ENCODE results near the gene MYLIP.

DNA sequence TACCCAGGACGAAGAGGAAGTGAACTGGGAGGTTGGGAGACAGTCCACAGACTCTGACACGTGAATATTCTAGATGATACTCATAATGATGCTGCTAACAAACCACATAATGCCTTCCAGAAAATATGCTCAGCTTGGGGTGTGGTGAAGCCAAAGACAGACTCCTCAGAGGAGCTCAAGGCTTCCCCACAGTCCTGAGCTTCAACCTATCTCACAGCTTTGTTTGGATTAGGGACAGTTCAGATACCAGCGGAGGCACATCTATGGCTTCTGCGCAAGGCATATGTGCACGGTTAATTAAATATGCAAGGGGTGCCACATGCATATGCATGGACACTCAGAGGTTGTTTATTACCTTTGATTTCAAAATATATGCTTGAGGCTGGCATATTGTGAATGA is 30.7 kb upstream of the MYLIP start:
- TF ChIP-seq NR1H2 (CRISPR knock-in tag; IDR thresholded peaks at IDR 0.05): no peak
- TF ChIP-seq NR3C1 (CRISPR knock-in tag; conservative IDR thresholded peaks at IDR 0.05; ENCODE audit: low read depth): no peak
- no peak for TF ChIP-seq SMAD3 (CRISPR knock-in tag; IDR thresholded peaks at IDR 0.05; ENCODE audit: borderline replicate concordance)
- TF ChIP-seq, protein P1, sequence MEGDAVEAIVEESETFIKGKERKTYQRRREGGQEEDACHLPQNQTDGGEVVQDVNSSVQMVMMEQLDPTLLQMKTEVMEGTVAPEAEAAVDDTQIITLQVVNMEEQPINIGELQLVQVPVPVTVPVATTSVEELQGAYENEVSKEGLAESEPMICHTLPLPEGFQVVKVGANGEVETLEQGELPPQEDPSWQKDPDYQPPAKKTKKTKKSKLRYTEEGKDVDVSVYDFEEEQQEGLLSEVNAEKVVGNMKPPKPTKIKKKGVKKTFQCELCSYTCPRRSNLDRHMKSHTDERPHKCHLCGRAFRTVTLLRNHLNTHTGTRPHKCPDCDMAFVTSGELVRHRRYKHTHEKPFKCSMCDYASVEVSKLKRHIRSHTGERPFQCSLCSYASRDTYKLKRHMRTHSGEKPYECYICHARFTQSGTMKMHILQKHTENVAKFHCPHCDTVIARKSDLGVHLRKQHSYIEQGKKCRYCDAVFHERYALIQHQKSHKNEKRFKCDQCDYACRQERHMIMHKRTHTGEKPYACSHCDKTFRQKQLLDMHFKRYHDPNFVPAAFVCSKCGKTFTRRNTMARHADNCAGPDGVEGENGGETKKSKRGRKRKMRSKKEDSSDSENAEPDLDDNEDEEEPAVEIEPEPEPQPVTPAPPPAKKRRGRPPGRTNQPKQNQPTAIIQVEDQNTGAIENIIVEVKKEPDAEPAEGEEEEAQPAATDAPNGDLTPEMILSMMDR (IDR thresholded peaks at IDR 0.05): no peak
- TF ChIP-seq, protein P2, sequence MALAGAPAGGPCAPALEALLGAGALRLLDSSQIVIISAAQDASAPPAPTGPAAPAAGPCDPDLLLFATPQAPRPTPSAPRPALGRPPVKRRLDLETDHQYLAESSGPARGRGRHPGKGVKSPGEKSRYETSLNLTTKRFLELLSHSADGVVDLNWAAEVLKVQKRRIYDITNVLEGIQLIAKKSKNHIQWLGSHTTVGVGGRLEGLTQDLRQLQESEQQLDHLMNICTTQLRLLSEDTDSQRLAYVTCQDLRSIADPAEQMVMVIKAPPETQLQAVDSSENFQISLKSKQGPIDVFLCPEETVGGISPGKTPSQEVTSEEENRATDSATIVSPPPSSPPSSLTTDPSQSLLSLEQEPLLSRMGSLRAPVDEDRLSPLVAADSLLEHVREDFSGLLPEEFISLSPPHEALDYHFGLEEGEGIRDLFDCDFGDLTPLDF (CRISPR knock-in tag; IDR thresholded peaks at IDR 0.05): no peak
- TF ChIP-seq HMGXB4 (CRISPR knock-in tag; IDR thresholded peaks at IDR 0.05): no peak
- no peak for TF ChIP-seq NR2C2 (CRISPR knock-in tag; IDR thresholded peaks at IDR 0.05)
- no peak for TF ChIP-seq CREB1 (CRISPR knock-in tag; IDR thresholded peaks at IDR 0.05)
- no peak for TF ChIP-seq JUN (CRISPR knock-in tag; IDR thresholded peaks at IDR 0.05)
- TF ChIP-seq TP53 (CRISPR knock-in tag; IDR thresholded peaks at IDR 0.05): no peak
- no peak for TF ChIP-seq ZBTB21 (CRISPR knock-in tag; IDR thresholded peaks at IDR 0.05; ENCODE audit: borderline replicate concordance)
- no peak for TF ChIP-seq ELF4 (CRISPR knock-in tag; IDR thresholded peaks at IDR 0.05; ENCODE audit: low read depth)
